Measurements from ENCODE around the gene CDYL.

The CDYL gene

GRCh38 chr6:4740032-4740431 is 36.2 kb upstream of the CDYL start:
- no peak overlapping the region for H3K27ac ChIP-seq (ENCODE audit: low read depth, low read length, poor library complexity, severe bottlenecking)
- H3K9me2 ChIP-seq (ENCODE audit: low read depth, low read length) = no peaks in the 10 kb centered on the region
- no peaks in the 10 kb centered on the region for H3K27me3 ChIP-seq (ENCODE audit: insufficient read depth, low read length)
- TF ChIP-seq CTCF (IDR thresholded peaks at IDR 0.05; ENCODE audit: low read length) (no peak), EZH2 (IDR thresholded peaks at IDR 0.05; ENCODE audit: borderline replicate concordance, low read length) (no peak)
- H3K79me2 ChIP-seq (ENCODE audit: insufficient read depth, low read length) = no peaks in the 10 kb centered on the region
- no peak overlapping the region for H3K4me2 ChIP-seq (ENCODE audit: low read length)
- no peak overlapping the region for H3K4me3 ChIP-seq (ENCODE audit: low read depth, low read length, poor library complexity, severe bottlenecking)
- H3K36me3 ChIP-seq (ENCODE audit: insufficient read depth, low read length) = no peaks in the 10 kb centered on the region
- H3K9ac ChIP-seq (ENCODE audit: low read length) = no peak overlapping the region
- no peaks in the 10 kb centered on the region for H3K9me3 ChIP-seq (ENCODE audit: low read length)
- H2AFZ ChIP-seq (ENCODE audit: low read length) = no peak overlapping the region
- no peaks in the 10 kb centered on the region for H3F3A ChIP-seq (ENCODE audit: insufficient read depth, low read length)
- H4K20me1 ChIP-seq (ENCODE audit: insufficient read depth, low read length) = no peaks in the 10 kb centered on the region
- H3K4me1 ChIP-seq (ENCODE audit: insufficient read depth, low read length, severe bottlenecking) = no peaks in the 10 kb centered on the region

GRCh38 chr6:4743062-4743461 is 33.1 kb upstream of the CDYL start:
- Histone ChIP-seq H3K27me3 (ENCODE audit: insufficient read depth, low read length) (no peaks in the 10 kb centered on the region), H3K36me3 (ENCODE audit: insufficient read depth, low read length) (no peaks in the 10 kb centered on the region), H2AFZ (ENCODE audit: low read length) (no peak overlapping the region), H3F3A (ENCODE audit: insufficient read depth, low read length) (no peaks in the 10 kb centered on the region), H3K27ac (ENCODE audit: low read depth, low read length, poor library complexity, severe bottlenecking) (no peak overlapping the region), H3K9me2 (ENCODE audit: low read depth, low read length) (no peaks in the 10 kb centered on the region), H3K4me1 (ENCODE audit: insufficient read depth, low read length, severe bottlenecking) (no peaks in the 10 kb centered on the region), H3K9me3 (ENCODE audit: low read length) (no peaks in the 10 kb centered on the region), H3K4me3 (ENCODE audit: low read depth, low read length, poor library complexity, severe bottlenecking) (no peak overlapping the region), H4K20me1 (ENCODE audit: insufficient read depth, low read length) (no peaks in the 10 kb centered on the region), H3K4me2 (ENCODE audit: low read length) (no peak overlapping the region), H3K79me2 (ENCODE audit: insufficient read depth, low read length) (no peaks in the 10 kb centered on the region), H3K9ac (ENCODE audit: low read length) (no peak overlapping the region)
- TF ChIP-seq CTCF (IDR thresholded peaks at IDR 0.05; ENCODE audit: low read length) (no peak), EZH2 (IDR thresholded peaks at IDR 0.05; ENCODE audit: borderline replicate concordance, low read length) (no peak)

- Histone ChIP-seq H3K4me3 (ENCODE audit: low read depth, low read length, poor library complexity, severe bottlenecking) (no peak overlapping the region), H3K27ac (ENCODE audit: low read depth, low read length, poor library complexity, severe bottlenecking) (no peak overlapping the region), H2AFZ (ENCODE audit: low read length) (no peak overlapping the region), H3K4me2 (ENCODE audit: low read length) (no peak overlapping the region), H3K9me2 (ENCODE audit: low read depth, low read length) (no peaks in the 10 kb centered on the region), H3K36me3 (ENCODE audit: insufficient read depth, low read length) (no peaks in the 10 kb centered on the region), H3K79me2 (ENCODE audit: insufficient read depth, low read length) (no peaks in the 10 kb centered on the region), H3K4me1 (ENCODE audit: insufficient read depth, low read length, severe bottlenecking) (no peaks in the 10 kb centered on the region), H3K9me3 (ENCODE audit: low read length) (no peaks in the 10 kb centered on the region), H4K20me1 (ENCODE audit: insufficient read depth, low read length) (no peaks in the 10 kb centered on the region), H3K9ac (ENCODE audit: low read length) (no peak overlapping the region), H3F3A (ENCODE audit: insufficient read depth, low read length) (no peaks in the 10 kb centered on the region), H3K27me3 (ENCODE audit: insufficient read depth, low read length) (no peaks in the 10 kb centered on the region)
- TF ChIP-seq EZH2 (IDR thresholded peaks at IDR 0.05; ENCODE audit: borderline replicate concordance, low read length) (no peak), CTCF (IDR thresholded peaks at IDR 0.05; ENCODE audit: low read length) (no peak)
Observed at GRCh38 chr6:4743926-4744325, 32.3 kb upstream of the CDYL start.
